ENCODE measurements around the gene KCNB1.

The KCNB1 gene

DNA sequence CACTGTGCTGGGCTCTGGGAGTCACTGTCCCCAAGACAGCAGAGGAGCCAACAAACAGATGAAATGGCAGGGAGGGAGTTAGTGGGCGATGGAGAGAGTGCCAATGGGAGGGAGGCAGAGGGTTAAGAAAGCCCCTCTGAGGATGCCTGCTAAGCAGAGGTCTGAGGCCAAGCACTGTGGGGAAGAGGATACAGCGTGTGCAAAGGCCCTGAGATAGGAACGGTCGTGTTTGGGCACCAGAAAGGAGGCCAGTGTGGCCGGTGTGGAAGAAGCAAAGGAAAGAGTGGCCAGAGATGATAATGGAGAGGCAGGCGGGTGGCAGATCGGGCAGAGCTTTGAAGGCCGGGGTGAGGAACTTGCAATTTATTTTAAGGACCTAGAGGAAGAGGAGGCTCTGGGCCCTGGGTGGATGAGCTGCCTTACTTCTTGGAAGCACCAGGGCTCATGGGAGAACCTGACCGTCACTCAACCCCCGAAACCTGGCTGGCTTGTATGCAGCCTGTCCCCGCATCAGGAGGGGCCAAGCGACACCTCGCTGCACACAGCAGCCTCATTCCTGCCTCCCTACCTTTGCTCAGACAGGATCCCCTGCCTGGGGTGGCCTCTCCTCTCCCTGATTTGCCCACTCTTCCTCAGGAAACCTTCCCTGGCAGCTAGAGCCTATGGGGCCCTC is 73.0 kb downstream of the KCNB1 start:
- no peak for DNase-seq (ENCODE audit: low read depth)

DNA sequence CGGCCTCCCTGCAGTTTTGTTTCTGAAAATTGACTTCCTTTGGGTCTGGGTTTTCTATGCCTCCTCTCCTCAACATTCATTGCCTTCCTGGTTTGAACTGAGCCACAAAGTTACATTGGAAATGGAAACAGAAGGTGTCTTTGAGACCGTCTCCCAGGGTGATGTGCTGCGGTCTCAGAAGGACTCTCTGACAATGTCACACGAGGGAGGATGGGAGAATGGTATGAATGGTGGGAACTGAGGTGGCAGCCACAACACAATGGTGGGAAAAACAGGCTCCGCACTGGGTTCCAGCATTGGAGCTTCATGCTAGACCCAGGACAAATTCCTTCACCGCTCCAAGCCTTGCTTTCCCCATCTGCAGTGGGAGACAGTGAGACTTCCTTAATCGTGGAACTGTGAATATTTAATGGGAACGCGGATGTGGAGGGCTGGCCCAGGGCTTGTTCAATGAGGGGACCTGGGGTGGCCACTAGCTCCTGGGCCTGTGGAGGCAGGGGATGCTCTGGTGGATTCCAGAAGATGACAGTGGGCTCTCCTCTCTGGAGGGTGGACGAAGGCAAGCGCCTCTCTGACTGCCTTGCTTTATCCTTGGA is 73.9 kb downstream of the KCNB1 start:
- no peak for DNase-seq (ENCODE audit: low read depth)

DNA sequence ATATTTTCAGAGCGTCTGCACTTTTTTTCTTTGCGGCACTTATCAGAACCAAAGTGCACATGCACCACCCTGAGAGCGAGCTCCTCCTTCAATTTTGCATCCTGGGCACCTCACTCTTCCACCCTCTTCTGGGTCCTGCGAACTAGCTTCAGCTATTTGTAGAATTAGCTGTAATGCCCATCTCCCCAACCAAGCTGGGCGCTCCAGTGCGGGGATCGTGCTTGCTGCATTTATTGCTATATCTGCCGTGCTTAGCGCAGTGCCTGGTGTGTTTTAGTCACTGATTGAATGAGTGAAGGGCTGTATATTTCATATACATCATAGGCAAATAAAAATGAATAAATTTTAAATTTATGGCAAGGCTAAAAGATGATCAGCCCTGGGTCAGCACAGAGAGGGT is 75.8 kb downstream of the KCNB1 start:
- no peak for DNase-seq (ENCODE audit: low read depth)

DNA sequence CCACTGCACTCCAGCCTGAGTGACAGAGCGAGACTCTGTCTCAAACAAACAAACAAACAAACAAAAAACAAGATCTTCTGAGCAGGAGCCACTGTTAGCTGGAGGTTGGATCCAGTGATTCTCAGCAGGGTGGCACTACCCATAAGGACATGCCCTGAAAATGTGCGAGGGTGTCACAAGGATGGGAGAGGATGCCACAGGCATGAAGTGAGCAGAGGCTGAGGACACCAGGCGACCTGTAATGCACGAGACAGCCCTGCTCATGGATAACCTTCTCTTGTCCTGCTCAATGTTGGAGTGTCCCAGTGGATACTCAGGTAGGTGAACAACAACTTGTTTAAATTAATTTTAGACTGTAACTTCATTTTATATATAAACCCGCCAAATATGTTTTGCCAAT is 76.8 kb downstream of the KCNB1 start:
- no peak for DNase-seq (ENCODE audit: low read depth)

DNA sequence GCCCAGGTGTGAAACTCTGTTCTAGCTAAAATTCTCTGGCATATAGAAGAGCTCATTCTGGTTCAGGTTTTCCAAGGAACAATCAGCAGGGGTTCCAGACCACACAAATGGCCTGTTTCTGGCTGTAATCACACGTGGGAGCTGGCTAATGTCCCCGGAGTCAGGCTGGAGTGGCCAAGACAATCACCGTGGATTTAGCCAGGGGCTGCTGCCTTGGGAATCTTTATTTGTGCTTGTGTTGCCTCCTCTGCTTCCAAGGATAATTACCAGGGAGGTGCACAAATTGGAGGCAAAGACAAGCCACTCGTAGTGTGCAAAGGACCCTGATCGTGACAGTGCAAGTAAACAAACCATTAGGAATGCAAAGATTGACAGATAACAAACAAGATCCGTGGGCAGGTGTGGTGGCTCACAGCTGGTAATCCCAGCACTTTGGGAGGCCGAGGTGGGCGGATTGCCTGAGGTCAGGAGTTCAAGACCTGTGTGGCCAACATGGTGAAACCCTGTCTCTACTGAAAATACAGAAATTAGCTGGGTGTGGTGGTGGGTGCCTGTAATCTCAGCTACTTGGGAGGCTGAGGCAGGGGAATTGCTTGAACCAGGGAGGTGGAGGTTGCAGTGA is 77.3 kb downstream of the KCNB1 start:
- DNase-seq (ENCODE audit: low read depth), result no peak

DNA sequence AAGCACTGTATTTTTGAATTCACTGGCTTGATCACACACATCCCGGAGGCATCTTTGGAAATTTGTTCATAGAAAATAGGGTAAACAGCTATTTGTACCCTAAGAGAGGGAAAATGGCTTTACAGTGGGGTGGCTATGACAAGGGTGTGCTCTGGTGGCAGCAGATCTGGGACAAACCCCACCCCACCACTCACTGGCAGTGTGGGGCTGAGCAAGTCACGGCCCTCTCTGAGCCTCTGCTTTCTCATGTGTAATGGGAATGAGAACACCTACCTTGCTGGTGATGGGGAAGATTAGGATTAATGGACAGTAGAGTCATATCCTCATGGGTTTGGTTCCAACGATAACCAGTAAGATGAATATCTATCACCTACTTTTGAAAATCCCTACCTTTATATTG is 78.0 kb downstream of the KCNB1 start:
- DNase-seq (ENCODE audit: low read depth), result no peak

DNA sequence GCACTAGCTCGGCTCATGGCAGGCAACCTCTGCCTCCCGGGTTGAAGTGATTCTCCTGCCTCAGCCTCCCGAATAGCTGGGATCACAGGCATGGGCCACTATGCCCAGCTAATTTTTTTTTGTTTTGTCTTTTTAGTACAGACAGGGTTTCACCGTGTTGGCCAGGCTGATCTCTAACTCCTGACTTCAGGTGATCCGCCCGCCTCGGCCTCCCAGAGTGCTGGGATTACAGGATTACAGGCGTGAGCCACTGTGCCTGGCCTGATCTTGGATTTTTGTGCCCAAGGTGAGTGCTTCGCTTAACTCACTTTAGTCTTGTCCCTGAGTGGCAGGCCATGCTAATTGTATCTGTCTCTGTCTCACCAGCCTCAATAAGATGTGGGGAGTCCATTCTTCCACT is 78.6 kb downstream of the KCNB1 start:
- DNase-seq (ENCODE audit: low read depth), result no peak

DNA sequence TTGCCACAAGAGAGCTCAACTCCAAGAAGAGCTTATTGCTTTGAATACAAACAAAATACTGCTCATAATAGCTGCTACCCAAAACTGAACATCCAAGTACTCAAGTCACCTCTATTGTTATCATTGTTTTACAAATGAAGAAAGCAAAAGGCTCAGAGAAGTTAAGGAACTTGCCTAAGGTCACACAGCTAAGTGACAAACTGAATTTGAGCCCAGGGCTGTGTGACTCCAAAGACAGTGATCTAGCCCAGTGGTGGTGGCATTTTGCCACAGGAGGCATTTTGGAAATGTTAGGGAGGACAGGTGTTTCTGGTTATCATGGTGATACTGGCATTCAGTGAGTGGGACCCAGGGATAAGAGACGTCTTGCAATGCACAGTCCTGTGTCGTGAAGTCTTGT is 79.5 kb downstream of the KCNB1 start:
- DNase-seq (ENCODE audit: low read depth), result no peak

DNA sequence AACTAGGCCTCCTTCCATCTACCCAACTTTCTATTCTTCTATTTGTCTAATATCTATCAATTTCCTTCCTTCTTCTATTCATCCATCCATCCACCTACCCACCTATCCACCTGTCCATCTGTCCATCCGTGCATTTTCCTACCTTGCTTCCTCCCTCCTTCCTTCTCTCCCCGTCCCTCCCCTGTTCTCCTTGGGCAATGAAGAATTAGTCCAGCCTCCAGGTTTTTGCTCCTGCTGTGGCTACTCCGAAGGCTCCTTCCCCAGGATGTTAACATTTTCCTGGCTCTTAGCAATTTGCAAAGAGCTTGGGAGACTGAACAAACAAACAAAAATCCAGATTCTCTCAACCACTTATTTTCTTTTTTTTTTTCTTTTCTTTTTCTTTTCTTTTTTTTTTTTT is 81.6 kb downstream of the KCNB1 start:
- no peak for DNase-seq (ENCODE audit: low read depth)

DNA sequence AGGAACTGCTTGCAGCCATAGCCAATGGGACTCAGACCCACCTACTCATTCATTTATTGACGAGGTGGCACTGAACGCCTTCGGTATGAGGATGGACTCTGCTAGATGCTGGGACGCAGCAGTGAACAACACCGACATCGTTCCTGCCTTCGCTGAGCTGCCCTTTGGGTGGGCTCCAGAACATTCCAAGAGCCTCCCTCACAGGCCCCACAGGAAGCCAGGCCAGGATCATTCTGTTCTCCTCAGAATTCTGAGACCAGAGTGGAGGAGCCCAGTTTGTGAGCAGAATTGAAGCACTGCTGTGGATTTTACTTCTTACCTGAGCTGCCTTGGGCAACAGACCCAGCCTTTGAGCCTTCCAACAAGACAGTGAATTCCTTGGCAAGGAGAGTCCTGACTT is 82.1 kb downstream of the KCNB1 start:
- DNase-seq (ENCODE audit: low read depth), result no peak

DNA sequence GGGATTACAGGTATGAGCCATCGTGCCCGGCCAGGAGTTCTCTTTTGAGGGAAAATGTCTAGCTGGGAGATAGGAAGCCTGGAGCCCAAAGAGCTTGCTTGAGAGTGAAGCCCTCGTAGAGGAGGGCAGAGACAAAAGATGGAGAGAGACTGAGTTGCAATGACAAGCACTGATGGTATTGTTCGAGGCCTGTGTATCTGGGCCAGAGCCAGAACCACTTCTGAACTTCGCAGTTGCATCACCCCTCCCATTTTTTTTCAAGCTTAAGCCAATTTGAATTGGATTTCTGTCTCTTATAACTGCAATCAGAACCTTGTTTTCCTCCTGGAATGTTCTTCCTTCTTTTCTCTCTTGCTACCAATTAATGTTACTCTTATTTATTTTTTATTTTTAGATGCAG is 83.1 kb downstream of the KCNB1 start:
- DNase-seq (ENCODE audit: low read depth), result no peak

DNA sequence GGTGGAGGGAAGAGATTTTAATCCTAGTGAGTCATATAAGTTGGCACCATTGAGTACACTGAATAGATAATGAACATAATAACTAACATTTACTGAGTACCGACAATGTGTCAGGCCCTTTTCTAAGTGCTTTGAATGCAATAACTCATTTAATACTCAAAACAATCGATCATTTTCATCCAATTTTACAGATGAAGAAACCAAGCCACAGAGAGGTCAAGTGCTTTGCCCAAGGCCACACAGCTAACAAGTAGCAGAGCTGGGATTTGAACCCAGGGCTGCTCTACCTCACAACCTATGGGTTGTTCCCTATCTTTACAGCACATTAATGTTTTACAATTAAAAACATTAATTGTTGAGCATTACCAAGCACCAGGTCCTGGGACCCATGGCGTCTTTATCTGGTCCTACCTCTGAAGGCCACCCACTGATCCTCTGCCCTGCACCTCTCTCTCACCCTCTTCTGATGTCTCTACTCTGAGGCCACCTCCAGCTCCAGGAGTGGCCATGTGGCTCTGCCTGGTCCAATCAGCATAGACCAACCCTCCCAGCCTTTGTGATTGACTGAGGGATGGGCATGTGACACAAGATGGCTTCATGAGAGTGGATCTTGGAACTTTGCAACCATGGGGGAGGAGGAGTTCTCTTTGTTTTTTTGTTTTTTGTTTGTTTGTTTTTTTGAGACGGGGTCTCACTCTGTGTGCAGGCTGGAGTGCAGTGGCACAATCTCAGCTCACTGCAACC is 83.9 kb downstream of the KCNB1 start:
- DNase-seq (ENCODE audit: low read depth), result no peak

DNA sequence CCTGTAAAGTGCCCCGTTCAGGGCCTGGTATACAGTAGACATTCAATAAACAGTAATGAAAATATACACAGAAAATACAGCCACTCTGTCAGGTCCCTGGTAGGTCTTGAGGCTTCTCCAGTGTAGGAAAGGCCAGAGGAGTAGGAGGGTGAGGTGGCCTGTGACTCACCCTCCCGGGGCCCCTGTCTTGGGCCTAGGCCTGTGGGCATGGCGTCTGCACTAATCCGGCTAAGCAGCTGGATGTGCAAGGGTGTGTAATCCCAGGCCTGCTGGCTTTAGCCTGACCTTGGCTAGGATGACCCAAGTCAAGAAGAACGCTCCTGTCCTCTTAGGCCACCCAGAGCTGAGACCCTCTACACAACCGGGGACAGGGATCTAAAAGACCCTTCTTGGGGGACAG is 84.9 kb downstream of the KCNB1 start:
- no peak for DNase-seq (ENCODE audit: low read depth)

DNA sequence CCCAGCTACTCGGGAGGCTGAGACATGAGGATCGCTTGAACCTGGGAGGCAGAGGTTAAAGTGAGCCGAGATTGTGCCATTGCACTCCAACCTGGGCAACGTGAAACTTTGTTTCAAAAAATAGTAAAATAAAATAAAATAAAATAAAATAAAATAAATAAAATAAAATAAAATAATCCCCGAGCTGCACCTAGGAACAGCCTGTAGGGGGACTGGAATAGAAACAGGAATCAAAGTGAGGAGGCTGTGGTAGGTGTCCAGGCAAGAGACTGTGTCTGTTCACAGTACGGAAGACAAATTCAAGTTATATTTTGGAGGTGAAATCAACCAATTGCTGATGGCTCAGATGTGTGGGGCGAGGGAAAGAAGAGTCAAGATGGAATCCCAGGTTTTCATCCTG is 86.2 kb downstream of the KCNB1 start:
- DNase-seq (ENCODE audit: low read depth), result no peak

DNA sequence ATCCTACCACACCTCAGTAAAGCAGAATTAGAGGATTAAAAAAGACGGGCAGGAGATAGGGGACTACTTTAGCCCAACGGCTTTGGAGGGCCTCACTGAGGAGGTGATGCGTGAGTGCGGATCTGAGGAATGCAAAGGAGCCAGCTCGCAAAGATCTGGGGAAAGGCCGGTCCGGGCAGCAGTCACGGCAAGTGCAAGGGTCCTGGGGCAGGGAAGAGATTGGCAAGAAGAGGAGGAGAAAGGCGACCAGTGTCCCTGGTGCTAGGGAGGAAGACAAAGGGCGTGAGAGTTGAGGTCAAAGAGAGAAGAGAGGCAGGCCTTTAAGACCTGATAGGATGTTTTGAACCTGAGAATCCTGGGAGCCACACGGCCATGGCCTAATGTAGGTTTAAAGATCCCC is 86.8 kb downstream of the KCNB1 start:
- DNase-seq (ENCODE audit: low read depth), result no peak

DNA sequence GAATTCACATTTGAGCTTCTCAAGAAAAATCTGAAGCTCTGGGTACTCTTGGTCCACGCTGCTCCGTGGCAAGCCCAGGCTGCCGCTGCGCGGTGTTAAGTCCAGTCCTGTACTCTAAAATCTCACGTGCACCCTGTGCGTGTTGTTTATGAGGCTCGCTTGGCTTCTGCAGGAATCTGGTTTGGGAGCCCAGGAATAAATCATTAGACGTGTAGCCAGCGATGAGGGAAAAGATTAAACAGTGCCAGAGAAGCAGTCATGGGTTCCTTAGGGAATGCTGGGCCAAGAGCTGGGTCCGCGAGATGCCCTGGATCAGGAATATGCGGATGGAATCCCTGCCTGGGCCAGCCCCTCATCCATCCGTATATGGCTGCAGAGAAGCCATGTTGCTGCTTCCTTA is 87.3 kb downstream of the KCNB1 start:
- no peak for DNase-seq (ENCODE audit: low read depth)

DNA sequence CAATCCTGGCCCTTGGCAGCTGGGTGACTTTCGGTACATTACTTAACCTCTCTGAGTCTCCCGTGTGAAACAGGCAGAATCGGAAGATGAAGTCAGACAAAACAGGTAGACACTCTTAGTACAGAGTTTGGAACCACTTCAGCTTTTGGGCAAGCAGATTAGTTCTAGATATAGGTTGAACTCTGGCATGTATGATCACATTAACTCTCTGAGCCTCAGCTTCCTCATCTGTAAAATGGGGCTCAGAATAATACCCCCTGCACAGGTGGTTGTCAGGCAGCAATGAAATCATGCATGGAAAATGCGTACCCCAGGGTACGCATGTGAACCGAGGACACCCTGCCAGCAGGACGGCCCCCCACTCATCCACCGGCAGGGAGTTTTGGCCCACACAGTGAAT is 87.7 kb downstream of the KCNB1 start:
- DNase-seq (ENCODE audit: low read depth), result no peak

DNA sequence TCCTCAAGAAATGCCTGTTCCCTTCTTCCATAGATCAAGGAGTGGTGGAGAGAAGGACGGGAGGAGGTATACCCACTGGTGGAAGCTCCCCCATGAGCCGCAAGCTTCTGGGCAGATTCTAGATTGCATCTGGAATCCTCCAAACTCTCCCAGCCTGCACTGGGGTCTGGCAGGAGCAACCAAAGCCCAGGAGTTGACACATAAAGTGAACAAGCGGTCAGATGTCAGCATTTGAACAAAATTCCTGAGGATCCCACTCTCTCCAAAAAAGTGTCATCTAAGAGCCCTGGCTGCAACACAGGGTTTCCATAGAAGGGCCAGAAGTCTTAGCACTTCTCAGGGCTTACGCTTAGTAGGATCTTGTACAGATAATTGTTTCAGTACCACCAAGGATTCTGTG is 88.2 kb downstream of the KCNB1 start:
- no peak for DNase-seq (ENCODE audit: low read depth)

DNA sequence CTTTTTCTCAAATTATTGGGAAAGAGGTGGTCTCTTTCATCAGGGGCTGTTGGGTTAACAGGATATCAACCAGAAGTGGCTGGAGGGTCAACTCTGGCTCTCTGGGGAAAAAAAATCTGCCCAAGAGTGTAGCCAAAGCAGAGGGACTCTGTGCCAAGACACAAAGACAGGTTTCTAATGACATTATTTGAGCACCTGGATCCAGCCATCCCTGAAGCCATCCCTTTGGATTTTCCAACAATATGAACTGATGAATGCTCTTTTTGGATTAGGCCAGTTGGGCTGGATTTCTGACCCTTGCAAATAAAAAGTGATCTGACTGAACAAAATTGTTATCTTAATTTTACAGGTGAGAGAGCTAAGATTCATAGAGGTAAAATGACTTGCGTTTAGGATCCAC is 88.7 kb downstream of the KCNB1 start:
- no peak for DNase-seq (ENCODE audit: low read depth)

DNA sequence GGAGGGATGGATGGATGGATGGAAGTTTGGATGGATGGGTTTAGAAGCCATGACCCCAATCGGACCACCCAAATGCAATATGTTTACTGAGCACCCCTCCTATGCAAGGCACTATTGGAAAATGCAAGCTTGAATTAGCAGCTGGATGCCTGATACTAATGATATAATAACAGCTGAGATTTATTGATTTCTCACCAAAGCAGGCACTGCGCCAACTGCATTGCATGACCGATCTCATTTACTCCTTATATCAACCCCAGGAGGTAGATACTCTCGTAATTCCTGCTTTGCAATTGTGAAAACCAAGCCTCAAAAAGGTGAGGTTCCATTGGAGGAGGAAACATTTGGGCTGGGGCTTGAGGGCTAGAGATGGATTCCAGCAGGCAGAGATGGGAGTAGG is 89.7 kb downstream of the KCNB1 start:
- DNase-seq (ENCODE audit: low read depth), result no peak

DNA sequence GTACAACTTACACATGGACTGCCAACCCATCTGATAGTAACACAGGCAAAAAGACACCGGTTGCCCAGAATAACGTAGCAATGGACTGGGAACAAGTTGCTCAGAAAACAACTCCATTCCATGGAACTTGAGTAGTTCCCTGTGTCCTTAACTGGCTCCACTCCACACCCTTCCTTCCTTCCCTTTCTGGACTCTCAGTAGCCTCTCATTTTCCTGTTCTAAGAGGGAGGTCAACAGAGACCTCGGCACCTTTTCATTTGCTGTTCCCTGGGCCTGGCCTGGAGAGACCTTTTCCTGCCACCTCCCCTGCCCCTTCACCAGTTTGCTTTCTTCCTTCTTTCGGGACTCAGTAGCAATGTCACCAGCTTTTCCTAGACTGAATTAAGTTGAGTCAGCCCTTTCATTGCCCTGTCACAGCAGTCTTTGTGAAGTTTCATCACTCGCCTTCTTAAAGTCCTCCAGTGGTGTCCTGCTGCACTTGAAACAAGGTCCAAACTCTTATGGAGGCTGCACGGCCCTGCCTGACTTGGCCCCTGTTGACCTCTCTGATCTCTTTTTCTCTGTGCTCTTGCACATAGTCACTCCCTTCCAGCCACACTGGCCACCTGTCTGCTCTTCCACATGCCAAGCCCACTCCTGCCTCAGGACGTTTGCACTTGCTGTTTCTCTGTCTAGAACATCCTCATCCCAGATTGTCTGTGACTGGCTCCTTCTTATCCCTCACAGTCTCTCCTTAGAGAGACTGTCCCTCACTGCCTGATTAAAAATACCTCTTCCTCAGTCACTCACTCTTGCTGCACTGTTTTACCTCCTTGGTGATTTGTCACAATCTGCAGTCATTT is 90.8 kb downstream of the KCNB1 start:
- DNase-seq (ENCODE audit: low read depth), result no peak

DNA sequence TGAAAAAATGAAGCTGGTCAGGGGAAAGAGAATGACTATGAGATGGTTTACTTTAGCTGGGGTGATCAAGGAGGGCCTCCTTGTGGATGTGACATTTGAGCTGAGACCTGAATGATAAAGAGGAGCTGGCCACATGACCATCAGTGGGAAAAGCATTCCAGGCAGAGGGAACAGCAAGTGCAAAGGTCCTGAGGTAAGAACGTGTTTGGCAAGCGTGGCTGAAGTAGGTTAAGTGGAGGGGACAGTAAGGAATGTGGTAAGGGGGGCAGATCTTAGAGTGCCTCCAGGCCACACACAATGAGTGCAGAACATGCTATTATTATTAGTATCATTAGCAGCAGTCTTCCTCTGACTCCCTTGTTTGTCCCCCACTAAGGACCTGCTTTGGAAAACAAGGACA is 92.6 kb downstream of the KCNB1 start:
- DNase-seq (ENCODE audit: low read depth), result no peak

All from activated T-cell treated with anti-CD3 and anti-CD28 coated beads for 24 hours (primary cell).